ENCODE measurements around the gene MTR.

Gene MTR

DNA sequence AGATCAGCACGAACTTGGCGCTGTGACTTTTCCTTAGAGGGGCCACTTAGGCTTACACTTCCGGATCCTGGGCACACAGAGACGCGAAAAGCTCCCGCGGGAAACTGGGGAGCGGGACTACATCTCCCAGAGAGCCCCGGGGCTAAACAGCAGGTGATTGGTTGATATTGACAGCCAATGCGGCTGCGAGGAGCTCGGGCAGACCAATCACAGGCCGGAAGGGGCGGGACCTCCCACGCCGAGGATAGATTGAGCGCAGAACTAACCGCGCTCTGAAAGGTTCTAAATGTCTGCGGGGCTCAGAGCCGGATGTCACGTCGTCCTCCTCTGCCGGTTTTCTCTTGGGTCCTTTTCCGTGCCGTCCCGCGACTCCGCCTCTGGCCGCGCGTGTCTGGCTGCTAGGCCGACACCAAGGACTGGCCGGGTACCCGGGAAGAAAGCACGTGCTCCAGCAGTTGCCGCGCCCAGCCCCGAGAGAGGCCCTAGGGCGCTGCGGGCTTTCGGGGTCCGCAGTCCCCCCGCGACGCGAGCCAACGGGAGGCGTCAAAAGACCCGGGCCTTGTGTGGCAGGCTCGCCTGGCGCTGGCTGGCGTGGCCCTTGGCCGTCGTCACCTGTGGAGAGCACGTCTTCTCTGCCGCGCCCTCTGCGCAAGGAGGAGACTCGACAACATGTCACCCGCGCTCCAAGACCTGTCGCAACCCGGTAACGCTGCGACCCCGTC, at the start of gene MTR:
MTR (plus strand) TSS at position 258 of the 722 bp plus-strand sequence; CDS start at position 670, 412 bp downstream.
- peak; percentile 96 to 99 for DNase-seq

DNA sequence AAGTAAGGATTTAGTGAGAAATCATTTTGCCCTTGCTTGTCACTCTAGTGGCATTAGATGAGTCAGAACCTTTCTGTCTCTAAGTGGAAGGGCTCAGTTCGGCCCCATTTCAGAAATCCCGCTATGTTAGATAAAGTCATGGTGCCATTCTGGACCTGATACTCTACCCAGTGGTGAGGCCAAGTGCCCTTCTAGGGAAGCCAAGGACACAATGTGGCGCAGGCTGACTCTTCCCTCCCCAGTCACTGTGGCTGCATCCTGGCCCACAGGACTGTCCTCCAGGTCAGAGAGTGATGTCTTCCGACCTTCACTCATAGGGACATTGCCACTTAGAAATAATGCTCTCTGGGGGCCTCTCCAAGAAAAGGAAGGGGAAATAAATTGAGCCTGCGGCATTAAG, 48.3 kb upstream of the MTR start:
- DNase-seq, result no peak

GRCh38 chr1:236747311-236747985, 47.6 kb upstream of the MTR start:
- DNase-seq, result no peak

- DNase-seq, result no peak
Observed at GRCh38 chr1:236748268-236748870, 46.7 kb upstream of the MTR start.

- no peak for DNase-seq
Observed at GRCh38 chr1:236750928-236751327, 44.2 kb upstream of the MTR start.

DNA sequence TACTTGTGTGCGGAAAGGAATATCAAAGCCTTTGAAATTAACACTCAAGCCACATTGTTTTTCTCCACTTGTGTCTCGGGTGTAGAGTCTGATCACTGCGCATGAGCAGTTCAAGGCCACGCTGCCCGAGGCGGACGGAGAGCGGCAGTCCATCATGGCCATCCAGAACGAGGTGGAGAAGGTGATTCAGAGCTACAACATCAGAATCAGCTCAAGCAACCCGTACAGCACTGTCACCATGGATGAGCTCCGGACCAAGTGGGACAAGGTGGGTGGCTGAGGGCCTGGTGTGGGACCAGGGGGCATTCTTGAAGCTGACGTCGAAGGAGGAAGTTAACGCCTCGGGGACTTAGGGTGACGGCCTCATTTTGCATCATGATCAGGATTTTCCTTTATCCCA, 43.7 kb upstream of the MTR start:
- no peak for DNase-seq

GRCh38 chr1:236751935-236752334, 43.2 kb upstream of the MTR start:
- DNase-seq, result no peak

DNA sequence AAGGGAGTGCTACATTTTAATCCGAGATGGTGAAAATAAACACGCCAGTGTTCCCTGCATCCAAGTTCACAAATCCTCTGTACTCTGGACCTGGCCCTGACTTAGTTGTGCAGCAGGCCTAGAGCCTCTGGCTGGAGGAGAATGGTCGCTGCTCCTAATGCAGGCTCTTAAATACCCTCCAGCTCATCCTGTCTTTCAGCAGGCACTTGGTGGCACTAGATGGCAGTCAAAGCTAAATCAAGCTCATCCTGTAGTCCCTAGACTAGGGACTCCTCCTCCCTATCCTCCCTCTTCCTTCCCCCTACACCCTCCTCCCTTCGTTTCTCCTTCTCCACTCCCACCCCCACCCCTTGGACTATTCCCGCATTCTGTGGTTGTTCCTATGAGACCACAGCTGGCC, 41.6 kb upstream of the MTR start:
- peak; percentile 9 to 38 for DNase-seq

- no peak for DNase-seq
Observed at GRCh38 chr1:236753964-236754363, 41.1 kb upstream of the MTR start.

DNA sequence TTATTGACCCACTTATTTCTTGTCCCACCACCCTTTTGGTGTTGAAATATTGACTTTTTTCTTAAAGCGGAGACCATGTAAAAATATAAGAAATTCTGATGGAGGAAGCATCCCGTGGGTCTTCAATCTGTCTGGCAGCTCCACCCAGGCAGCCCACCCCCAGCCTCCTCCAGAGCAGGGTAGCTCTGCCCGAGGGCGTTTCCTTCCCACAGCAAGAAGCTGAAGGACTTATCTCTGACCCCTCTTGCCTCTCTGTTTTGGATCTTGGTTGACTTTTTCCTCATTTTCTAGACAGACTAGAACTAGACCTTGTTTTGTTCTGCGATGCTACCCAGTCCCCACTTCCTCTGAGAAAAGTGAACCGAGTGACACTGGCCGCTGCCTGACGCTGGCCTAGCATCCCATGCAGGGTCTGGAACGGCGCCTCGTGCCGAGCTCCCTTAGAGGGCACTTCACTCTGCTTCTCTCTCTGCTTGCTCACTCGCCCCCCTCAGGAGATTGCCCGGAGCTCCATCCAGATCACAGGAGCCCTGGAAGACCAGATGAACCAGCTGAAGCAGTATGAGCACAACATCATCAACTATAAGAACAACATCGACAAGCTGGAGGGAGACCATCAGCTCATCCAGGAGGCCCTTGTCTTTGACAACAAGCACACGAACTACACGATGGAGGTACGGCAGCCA, 40.4 kb upstream of the MTR start:
- no peak for DNase-seq

- no peak for DNase-seq
Observed at GRCh38 chr1:236757640-236758039, 37.5 kb upstream of the MTR start.

DNA sequence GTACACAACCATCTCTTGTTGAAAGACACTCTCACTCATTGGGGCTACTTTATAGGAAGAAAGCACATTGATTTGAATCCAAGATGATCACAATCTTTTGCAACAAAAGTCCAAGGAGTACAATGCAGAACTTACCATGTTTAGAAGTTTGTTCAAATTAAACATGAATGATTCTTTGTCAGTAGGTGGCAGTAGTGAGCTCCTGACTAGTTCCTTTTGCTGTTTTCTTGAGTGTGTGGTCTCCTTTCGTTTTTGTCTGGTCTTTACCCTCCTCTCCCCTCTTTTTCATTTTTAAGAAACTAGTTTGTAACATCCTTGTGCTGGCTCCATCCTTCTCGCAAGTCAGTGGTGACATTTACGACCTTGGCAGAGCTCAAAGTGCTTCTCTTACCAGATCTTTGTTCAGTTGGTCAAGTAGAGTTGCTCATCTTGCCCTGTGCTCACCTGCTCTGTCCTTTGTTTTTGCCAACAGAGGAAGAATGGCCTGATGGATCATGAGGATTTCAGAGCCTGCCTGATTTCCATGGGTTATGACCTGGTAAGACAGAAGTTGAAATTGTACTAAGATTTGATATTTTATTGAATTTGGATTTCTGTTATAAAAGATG, 35.7 kb upstream of the MTR start:
- DNase-seq, result peak in 1 of 2 experiments; percentile 44

GRCh38 chr1:236760480-236760879, 34.6 kb upstream of the MTR start:
- no peak for DNase-seq

DNA sequence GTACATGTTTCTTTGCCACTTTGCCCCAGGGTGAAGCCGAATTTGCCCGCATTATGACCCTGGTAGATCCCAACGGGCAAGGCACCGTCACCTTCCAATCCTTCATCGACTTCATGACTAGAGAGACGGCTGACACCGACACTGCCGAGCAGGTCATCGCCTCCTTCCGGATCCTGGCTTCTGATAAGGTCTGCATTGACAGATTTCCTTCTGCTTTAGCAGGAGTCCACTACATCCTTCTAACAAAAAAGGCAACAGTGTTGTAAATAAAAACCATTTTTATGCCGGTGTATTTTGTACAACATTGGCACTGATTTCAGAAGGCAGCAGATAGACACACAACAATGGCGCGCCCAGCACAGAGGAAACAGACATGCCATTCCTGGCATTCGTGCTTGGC, 34.1 kb upstream of the MTR start:
- no peak for DNase-seq

DNA sequence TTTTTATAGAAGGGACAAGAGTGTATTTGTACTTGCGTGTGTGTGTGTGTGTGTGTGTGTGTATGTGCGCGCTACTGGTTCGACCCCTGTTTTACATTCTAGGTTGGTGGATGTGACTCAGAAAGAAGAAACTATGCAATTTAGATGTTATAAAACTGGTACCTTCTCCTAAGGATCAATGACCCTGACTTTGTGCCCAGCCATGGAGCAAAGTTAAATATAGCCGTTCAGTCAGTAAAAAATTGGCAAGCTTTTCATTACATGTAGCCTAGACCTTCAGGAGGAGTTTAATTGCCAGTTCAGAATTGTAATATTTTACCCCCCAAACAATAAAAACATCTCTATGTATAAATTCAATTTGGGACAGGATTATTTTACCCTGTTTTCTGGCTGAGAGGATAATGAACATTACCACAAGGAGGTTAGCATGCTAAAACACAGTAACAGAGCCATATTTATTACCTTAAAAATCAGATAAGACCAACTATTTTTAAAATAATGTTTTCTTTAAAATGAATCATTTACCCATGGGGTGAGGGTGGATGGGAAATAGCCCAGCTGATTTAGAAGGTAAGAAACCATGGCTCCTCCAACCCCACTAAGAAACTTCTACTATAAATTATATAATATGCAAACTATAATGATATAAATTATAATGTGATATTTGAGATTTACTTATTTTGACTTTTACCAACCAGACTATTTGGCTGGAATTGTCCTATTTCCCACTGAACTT, 33.5 kb upstream of the MTR start:
- no peak for DNase-seq

GRCh38 chr1:236762410-236762809, 32.7 kb upstream of the MTR start:
- no peak for DNase-seq

GRCh38 chr1:236765831-236766230, 29.3 kb upstream of the MTR start:
- DNase-seq, result no peak

GRCh38 chr1:236766506-236766905, 28.6 kb upstream of the MTR start:
- no peak for DNase-seq

DNA sequence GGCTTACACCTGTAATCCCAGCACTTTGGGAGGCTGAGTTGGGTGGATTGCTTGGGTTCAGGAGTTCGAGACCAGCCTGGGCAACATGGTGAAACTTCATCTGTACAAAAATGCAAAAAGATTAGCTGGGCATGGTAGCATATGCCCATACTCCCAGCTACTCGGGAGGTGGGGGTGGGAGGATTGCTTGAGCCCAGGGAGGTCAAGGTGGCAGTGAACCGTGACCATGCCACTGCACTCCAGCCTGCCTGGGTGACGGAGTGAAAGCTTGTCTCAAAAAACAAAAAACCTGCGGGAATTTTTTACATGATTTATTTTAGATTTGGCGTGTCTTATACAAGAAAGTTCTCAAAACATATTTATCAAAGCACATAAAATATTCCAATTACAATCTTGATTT, 27.8 kb upstream of the MTR start:
- DNase-seq, result no peak

DNA sequence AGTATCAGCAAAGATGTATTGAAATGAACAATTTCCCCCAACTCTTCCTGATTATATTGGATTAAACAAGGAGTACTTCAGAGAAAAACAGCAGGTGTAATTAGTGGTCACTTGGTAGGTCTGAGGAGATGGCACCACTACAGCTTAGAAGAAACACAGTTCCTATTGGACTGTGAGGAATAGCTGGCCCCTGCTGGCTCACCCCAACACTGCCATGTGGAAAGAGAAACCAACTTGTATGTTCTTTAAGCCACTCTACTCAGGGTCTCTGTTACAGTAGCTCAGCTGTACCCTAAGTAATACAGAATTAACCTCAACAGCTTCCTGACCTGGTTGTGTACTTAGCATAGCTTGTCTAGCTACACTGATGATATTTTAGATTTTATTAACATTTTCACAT, 26.5 kb upstream of the MTR start:
- DNase-seq, result no peak

DNA sequence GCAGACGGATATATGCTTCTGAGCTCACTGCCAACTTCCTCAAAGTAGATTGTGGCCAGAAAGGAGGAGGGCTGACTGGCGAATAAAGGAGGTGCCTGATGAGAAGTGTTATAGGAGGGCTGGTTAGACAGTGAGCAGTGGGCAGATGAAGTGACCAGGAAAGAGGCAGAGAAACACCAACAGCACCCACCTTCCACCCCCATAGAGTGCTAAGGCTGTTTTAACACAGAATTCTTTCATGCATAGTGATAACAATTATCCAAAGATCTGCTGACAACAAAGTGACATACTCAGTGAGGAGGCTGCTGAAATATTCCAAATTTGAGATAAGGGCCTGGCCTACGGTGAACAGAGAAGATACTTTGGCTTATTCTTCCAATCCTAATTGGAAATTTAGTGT, 21.2 kb upstream of the MTR start:
- no peak for DNase-seq

DNA sequence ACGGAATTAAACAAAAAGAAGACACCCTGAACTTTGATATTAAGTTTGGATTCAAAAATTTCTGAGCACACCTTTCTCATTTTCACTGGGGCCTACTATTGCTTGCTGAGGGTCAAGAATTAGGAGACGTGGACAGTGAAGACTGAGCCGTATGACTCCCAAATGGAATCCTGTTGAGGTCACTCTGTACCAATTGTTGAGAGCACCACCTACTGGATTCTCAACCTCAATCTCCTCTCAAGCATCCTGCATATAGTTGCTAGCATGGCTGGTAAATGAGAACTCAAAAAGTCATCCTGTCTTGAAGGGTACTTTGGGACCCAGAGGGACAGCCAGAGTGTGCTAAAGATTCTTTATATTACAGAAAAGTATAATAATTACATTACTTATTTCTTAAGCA, 20.2 kb upstream of the MTR start:
- peak in 1 of 2 experiments; percentile 36 for DNase-seq

DNA sequence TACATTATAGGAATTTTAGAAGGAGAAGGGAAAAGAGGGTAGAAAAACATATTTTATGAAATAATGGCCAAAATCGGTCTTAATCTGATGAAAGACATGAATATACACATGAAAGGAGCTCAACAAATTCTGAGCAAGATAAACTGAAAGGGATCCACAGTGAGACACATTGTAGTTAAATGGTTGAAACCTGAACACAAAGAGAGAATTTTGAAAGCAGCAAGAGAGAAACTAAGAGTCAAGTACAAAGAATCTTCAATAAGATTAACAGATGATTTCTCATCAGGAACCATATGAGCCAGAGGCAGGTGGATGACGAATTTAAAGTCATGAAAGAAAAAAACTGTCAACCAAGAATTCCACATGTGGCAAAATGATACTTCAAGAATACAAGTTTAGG, 15.8 kb upstream of the MTR start:
- DNase-seq, result no peak

Measured in NCI-H524 (cell line).